ENCODE data around the gene KCNB1. TPM values are rescaled to one million over a fixed set of nuclear protein-coding genes. Genes with fewer than 3 reads are reported as not detected.

Gene KCNB1
- total RNA-seq, 1 experiment from 2014 or later, result not detected

- Mint-ChIP-seq H3K4me3 (ENCODE audit: low read depth, unreplicated experiment) (no peak overlapping the region), H3K27me3 (ENCODE audit: unreplicated experiment) (peaks cover 93% of the 10 kb centered on the region), H3K27ac (ENCODE audit: unreplicated experiment) (no peak overlapping the region), H3K36me3 (ENCODE audit: insufficient read depth, unreplicated experiment) (no peaks in the 10 kb centered on the region), H3K4me1 (ENCODE audit: low read depth, unreplicated experiment) (no peaks in the 10 kb centered on the region), H3K9me3 (ENCODE audit: low read depth, unreplicated experiment) (no peaks in the 10 kb centered on the region)
- intact Hi-C loops (cut with micrococcal nuclease; ENCODE audit: unreplicated experiment), result no loop called here
- CTCF ChIA-PET, result interaction anchor here (0.6 to 1.5 kb wide), 2 partner anchors 111 to 148 kb away, joined by 4 read pairs; no protein-coding TSS in a partner anchor
- TF ChIP-seq CTCF (IDR thresholded peaks at IDR 0.05; ENCODE audit: unreplicated experiment), result no peak
- no TSS peak for BruUV-seq (replicated peaks)
- DNase-seq, result no peak
Measured at GRCh38 chr20:49478266-49478665, 4.2 kb downstream of the KCNB1 start.

- Mint-ChIP-seq H3K4me1 (ENCODE audit: low read depth, unreplicated experiment) (no peaks in the 10 kb centered on the region), H3K36me3 (ENCODE audit: insufficient read depth, unreplicated experiment) (no peaks in the 10 kb centered on the region), H3K4me3 (ENCODE audit: low read depth, unreplicated experiment) (no peak overlapping the region), H3K27me3 (ENCODE audit: unreplicated experiment) (peaks cover 93% of the 10 kb centered on the region), H3K27ac (ENCODE audit: unreplicated experiment) (no peak overlapping the region), H3K9me3 (ENCODE audit: low read depth, unreplicated experiment) (no peaks in the 10 kb centered on the region)
- BruUV-seq (replicated peaks), result no TSS peak
- DNase-seq, result no peak
- intact Hi-C loops (cut with micrococcal nuclease; ENCODE audit: unreplicated experiment), result no loop called here
- TF ChIP-seq CTCF (IDR thresholded peaks at IDR 0.05; ENCODE audit: unreplicated experiment), result no peak
- CTCF ChIA-PET, result interaction anchor here (0.5 to 1.1 kb wide), 2 partner anchors 9 to 96 kb away, joined by 3 to 4 read pairs; no protein-coding TSS in a partner anchor
Measured at GRCh38 chr20:49477200-49477599, 5.3 kb downstream of the KCNB1 start.

- Mint-ChIP-seq H3K27ac (ENCODE audit: unreplicated experiment) (no peak overlapping the region), H3K36me3 (ENCODE audit: insufficient read depth, unreplicated experiment) (no peaks in the 10 kb centered on the region), H3K4me1 (ENCODE audit: low read depth, unreplicated experiment) (no peaks in the 10 kb centered on the region), H3K27me3 (ENCODE audit: unreplicated experiment) (peaks cover 93% of the 10 kb centered on the region), H3K4me3 (ENCODE audit: low read depth, unreplicated experiment) (no peak overlapping the region), H3K9me3 (ENCODE audit: low read depth, unreplicated experiment) (no peaks in the 10 kb centered on the region)
- intact Hi-C loops (cut with micrococcal nuclease; ENCODE audit: unreplicated experiment), result no loop called here
- TF ChIP-seq CTCF (IDR thresholded peaks at IDR 0.05; ENCODE audit: unreplicated experiment), result no peak
- CTCF ChIA-PET, result interaction anchor here (1.1 kb wide), 1 partner anchor 8 kb away, joined by 4 read pairs; no protein-coding TSS in a partner anchor
- DNase-seq, result no peak
- BruUV-seq (replicated peaks), result no TSS peak
Measured at GRCh38 chr20:49476016-49476355, 6.5 kb downstream of the KCNB1 start.

GRCh38 chr20:49475292-49476015 lies 7.0 kb downstream of the KCNB1 start:
- CTCF ChIA-PET, result interaction anchor here (1.0 kb wide), 2 partner anchors 8 to 20 kb away, joined by 4 to 5 read pairs; no protein-coding TSS in a partner anchor
- H3K9me3 Mint-ChIP-seq (ENCODE audit: low read depth, unreplicated experiment), result no peaks in the 10 kb centered on the region
- no peak for DNase-seq
- H3K27me3 Mint-ChIP-seq (ENCODE audit: unreplicated experiment), result peaks cover 93% of the 10 kb centered on the region
- intact Hi-C loops (cut with micrococcal nuclease; ENCODE audit: unreplicated experiment), result no loop called here
- TF ChIP-seq CTCF (IDR thresholded peaks at IDR 0.05; ENCODE audit: unreplicated experiment), result no peak
- no TSS peak for BruUV-seq (replicated peaks)
- H3K4me1 Mint-ChIP-seq (ENCODE audit: low read depth, unreplicated experiment), result no peaks in the 10 kb centered on the region
- no peak overlapping the region for H3K27ac Mint-ChIP-seq (ENCODE audit: unreplicated experiment)
- H3K36me3 Mint-ChIP-seq (ENCODE audit: insufficient read depth, unreplicated experiment), result no peaks in the 10 kb centered on the region
- no peak overlapping the region for H3K4me3 Mint-ChIP-seq (ENCODE audit: low read depth, unreplicated experiment)

All from Calu3 (cell line).